ENCODE data around the gene CD3E.

The CD3E gene

DNA sequence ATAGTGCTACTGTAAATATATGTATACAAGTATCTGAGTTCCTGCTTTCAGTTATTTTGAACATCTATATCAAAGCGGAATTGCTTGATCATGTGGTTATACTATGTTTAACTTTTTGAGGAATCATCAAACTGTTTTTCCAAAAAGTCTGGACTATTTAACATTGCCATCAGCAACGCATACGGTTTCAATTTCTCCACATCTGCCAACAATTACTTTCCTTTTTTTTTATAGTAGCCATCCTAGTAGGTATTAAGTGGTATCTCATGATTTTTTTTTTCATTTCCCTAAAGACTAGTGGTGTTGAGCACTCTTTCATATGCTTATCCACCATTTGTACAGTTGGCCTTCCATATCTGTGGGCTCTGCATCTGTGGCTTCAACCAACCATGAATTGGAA is 53.5 kb downstream of the CD3E start:
- DNase-seq, result no peak
- in situ Hi-C loops (cut with MboI; ENCODE audit: low pct_unique_long_range_greater_than_20kb, low sequenced_read_pairs), result loop anchor here (10.0 kb wide), 1 partner anchor 53 kb away; the partner anchor contains the start of gene CD3E

DNA sequence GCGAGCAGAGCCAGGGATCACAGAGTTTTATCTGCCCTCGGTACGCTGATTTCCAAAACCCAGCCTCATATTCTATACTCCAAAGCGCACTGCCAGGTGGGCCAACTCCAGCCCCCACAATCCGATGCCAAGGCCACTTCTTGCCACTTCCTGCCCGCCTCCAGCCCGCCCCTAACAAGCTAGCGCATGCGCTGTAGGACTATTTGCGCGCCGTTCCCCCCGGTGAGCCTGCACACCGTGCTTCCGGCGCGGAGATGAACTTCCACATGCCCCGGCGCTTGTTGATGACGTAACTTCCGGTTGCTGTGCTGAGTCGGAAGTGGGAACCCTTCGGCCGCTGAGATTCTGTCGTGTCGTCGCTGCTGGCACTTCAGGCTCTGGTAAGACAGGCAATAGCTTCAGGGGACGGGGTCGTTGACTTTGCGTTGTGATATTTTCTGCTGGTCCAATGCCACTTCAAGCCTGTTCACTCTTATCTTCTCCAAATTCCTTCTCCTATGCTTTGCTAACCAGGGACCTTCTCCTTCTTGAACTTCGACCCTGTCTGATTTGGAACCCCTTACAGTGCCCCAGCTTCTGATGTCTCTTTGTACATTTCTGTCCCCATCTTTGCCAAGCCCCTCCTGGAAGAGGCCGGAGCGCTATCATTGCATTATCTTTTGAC is 54.9 kb downstream of the CD3E start, which contains the start of gene UBE4A:
Gene UBE4A (plus strand): TSS at position 306 of the 664 bp plus-strand sequence. CDS start 5,481 bp downstream, outside the sequence.
- in situ Hi-C loops (cut with MboI; ENCODE audit: low pct_unique_long_range_greater_than_20kb, low sequenced_read_pairs), result loop anchor here (10.0 kb wide), 1 partner anchor 55 kb away; the partner anchor contains the start of gene CD3E
- DNase-seq, result peak; percentile 96

DNA sequence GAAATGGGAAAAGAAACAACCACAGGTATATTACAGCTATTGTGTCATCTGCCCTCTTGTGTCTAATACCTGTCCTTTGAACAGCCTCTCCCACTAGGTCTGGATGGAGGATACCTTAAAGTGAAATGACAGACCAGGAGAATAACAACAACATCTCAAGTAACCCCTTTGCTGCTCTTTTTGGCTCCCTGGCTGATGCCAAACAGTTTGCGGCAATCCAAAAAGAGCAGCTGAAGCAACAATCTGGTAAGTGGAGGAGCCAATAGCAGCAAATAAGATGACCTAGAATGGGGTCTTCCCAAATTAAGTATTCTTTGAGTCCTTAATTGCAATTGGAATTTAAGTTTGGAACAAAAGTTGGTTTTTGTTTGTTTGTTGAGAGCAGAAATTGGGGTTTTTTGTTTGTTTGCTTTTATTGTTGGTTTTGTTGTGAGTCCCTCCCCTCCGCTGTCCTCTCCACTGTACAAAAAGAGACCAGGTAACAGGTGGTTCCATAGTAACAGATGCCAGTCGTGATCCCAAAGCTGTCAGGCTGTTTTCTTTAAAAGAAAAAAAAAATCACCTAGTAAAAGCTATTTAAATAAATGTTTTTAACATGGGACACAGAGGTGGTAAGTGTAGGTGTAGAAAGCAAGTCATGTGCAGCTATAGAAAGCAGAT is 60.6 kb downstream of the CD3E start:
- no peak for DNase-seq
- in situ Hi-C loops (cut with MboI; ENCODE audit: low pct_unique_long_range_greater_than_20kb, low sequenced_read_pairs), result no loop called here

Measured in KBM-7 (cell line).